ENCODE measurements around the gene CAMTA1. TPM values are rescaled to one million over a fixed set of nuclear protein-coding genes. Genes with fewer than 3 reads are reported as not detected.

CAMTA1 gene
- polyA plus RNA-seq, 1 of the 3 experiments (the other 2 are of a cell fraction) = 63.1 TPM

GRCh38 chr1:6824665-6825368 lies 39.6 kb downstream of the CAMTA1 start:
- H3F3A ChIP-seq (replicated peaks; ENCODE audit: insufficient read depth) = peaks cover 11% of the 10 kb centered on the region
- H4K20me1 ChIP-seq (ENCODE audit: insufficient read depth) = no peaks in the 10 kb centered on the region; the same call in 1 of the 2 replicates
- peaks cover 16% of the 10 kb centered on the region; the same call in 1 of the 2 replicates for H3K79me2 ChIP-seq (ENCODE audit: insufficient read depth)
- ChIA-PET POLR2A (no interaction called here), CTCF (interaction anchor here (1.2 to 1.7 kb wide), 2 partner anchors 217 to 246 kb away, joined by 4 to 5 read pairs; no protein-coding TSS in a partner anchor)
- H3K9me3 ChIP-seq = no peaks in the 10 kb centered on the region
- DNase-seq = no peak
- TF ChIP-seq YY1 (IDR thresholded peaks at IDR 0.05; ENCODE audit: low read depth) (no peak), FOXM1 (IDR thresholded peaks at IDR 0.05; ENCODE audit: low read depth) (no peak), MXI1 (IDR thresholded peaks at IDR 0.05; ENCODE audit: low read depth, low read length) (no peak), FOXJ3 (CRISPR knock-in tag; IDR thresholded peaks at IDR 0.05) (no peak), GATA2 (CRISPR knock-in tag; IDR thresholded peaks at IDR 0.05) (no peak), ZBTB33 (IDR thresholded peaks at IDR 0.05; ENCODE audit: borderline replicate concordance, low read depth) (no peak), ELF1 (IDR thresholded peaks at IDR 0.05) (no peak), RAD21 (IDR thresholded peaks at IDR 0.05; ENCODE audit: low read length) (no peak), NFIC (IDR thresholded peaks at IDR 0.05; ENCODE audit: borderline replicate concordance) (no peak), RCOR1 (IDR thresholded peaks at IDR 0.05; ENCODE audit: low read length) (no peak), EZH2phosphoT487 (IDR thresholded peaks at IDR 0.05; ENCODE audit: borderline replicate concordance, low read depth) (no peak), CHD2 (IDR thresholded peaks at IDR 0.05; ENCODE audit: low read length, partially characterized antibody) (no peak), USF2 (IDR thresholded peaks at IDR 0.05; ENCODE audit: borderline replicate concordance, low read depth, low read length) (no peak), POLR2AphosphoS5 (IDR thresholded peaks at IDR 0.05; ENCODE audit: low read depth, low read length) (no peak), GABPA (IDR thresholded peaks at IDR 0.05; ENCODE audit: low read depth) (no peak), NRF1 (IDR thresholded peaks at IDR 0.05; ENCODE audit: low read depth, low read length) (no peak), PBX3 (IDR thresholded peaks at IDR 0.05) (no peak), IRF3 (IDR thresholded peaks at IDR 0.05; ENCODE audit: low read depth, low read length) (no peak), MEF2A (IDR thresholded peaks at IDR 0.05; ENCODE audit: borderline replicate concordance, low read depth) (no peak), FOSL2 (IDR thresholded peaks at IDR 0.05; ENCODE audit: borderline replicate concordance, low read depth) (no peak)
- H3K4me1 ChIP-seq (ENCODE audit: control insufficient read depth in 1 of 2, insufficient read depth in 2 of 2, low read depth in 1 of 2, low read length in 1 of 2) = peaks cover 0 to 2% of the 10 kb centered on the region in 2 experiments; a peak in 3 of 4 replicates
- H3K9me2 ChIP-seq = no peaks in the 10 kb centered on the region
- H2AFZ ChIP-seq (ENCODE audit: low read depth) = no peak overlapping the region
- H3K36me3 ChIP-seq (replicated peaks in 1 of 2; ENCODE audit: control insufficient read depth in 1 of 2, insufficient read depth in 2 of 2, low read length in 1 of 2) = peaks cover 18 to 22% of the 10 kb centered on the region in 2 experiments
- no peak overlapping the region for H3K4me3 ChIP-seq (ENCODE audit: low read depth in 2 of 2, low read length in 1 of 2)
- no peak overlapping the region for H3K27ac ChIP-seq (ENCODE audit: low read depth in 2 of 2, low read length in 1 of 2)
- H3K27me3 ChIP-seq (ENCODE audit: insufficient read depth) = no peaks in the 10 kb centered on the region
- no peak overlapping the region for H3K9ac ChIP-seq
- H3K4me2 ChIP-seq = no peak overlapping the region
- 87% methylated on average over 6 of the region's 6 CpGs for WGBS (ENCODE audit: low lambda C conversion rate)
